ENCODE measurements around the gene PALD1.
"Not testable (repeated sequence)": the region's sequence is repeated elsewhere in the genome, so short reads cannot be mapped to it uniquely, and the experiment has no call there.

Gene PALD1

DNA sequence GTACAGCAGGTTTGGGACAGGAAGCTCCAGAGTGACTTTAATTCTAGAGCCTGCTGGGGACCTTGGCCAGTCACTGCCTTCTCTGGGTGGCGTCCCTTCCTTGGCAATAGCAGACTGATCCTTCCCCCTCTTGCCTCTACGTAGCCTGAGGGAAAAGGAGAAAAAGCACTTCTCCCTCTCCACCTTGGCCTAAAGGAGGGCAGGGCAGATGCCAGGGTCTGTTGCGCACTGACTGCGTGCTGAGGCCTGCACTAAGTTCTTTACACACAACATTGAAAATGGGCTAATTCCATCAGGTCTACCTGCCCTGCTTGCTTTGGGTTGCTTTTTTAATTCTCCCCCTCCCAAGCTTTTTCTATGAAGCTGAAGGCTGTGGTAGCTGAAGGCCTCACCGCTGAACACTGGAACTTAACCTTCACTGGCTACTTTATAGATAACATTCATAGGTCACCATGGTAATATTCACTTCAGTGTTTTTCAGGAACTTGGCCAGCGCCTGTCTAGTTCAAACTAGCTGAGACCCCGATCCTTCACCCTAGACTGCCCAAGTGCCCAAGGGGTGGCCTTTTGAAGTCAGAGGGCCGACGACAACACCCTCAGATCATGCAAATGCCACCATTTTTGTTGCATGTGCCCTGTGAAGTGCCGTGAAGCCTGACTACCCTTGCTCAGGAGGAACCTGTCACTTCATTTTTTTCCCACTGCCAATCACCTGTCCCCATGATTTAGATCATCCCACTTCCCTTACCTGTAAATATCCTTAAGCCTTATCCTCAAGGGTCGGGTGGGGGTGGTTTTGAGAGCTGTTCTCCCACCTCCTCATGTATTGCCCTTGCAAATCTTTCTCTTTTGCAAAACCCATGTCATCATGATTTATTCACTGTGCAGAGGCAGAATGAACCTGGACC is 95.3 kb downstream of the PALD1 start:
- no peak for DNase-seq (ENCODE audit: low read depth)

- no peak for DNase-seq (ENCODE audit: low read depth)
Measured at GRCh38 chr10:70575486-70575873, 96.9 kb downstream of the PALD1 start.

- no peak for DNase-seq (ENCODE audit: low read depth)
Measured at GRCh38 chr10:70575874-70576802, 97.6 kb downstream of the PALD1 start.

DNA sequence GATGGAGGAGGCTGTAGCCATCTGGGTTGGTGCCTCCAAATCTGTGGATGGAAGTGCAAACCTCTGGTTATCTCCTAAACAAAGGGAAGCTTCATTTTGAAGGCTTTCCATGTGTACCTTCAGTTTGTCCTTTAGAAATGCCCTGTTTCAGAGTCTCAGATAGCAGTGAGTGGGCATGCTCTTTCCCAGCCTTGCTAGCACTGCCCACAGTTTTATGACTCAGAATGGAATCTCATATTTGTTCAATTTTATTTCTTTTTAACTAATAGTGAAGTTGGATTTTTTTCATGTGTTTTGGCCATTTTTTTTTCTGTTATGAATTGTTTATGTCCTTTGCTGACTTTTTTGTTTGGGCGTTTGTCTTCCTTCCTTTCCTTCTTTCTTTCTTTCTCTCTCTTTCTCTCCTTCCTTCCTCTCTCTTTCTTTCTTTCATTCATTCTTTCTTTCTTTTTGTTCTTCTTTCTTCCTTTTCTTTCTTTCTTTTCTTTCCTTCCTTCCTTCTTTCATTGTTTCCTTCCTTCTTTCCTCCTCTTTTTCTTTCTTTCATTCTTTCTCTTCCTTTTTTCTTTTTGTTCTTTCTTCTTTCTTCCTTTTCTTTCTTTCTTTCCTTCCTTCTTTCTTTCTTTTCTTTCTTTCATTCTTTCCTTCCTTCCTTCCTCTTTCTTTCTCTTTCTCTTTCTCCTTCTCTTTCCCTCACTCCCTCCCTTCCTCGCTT is 98.4 kb downstream of the PALD1 start:
- DNase-seq (ENCODE audit: low read depth), result no peak

- no peak for DNase-seq (ENCODE audit: low read depth)
Measured at GRCh38 chr10:70578371-70578947, 99.9 kb downstream of the PALD1 start.

DNA sequence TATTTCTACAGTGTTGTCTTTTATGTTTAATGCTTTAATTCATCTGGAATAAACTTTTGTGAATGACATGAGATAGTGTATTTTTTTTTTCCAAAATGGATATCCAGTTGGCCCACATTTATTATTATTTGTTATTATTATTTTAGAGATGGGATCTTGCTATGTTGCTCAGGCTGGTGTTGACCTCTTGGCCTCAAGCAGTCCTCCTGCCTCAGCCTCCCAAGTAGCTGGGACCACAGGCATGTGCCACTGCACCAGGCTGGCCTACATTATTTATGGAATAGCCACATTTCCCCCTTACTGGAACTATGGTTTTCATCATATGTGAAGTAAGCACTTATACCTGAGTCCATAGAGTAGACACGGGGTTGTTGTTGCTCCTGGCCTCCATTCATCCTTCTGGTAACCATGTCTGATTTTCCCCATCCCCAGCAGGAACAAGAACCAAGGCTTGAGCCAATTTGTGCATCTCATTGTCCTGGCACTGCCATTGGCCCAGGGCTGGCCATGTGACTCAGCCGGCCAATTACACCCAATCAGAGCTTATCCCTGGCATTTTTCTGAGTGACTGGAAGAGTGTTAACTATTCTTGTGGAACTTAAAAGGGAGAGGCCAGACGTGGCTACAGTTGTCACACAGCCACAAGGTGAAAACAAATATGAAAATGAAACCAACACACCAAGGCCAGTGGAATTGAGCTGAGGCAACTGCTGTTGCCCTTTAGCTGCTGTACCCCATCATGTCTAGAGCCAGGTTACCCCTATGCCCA is 100.9 kb downstream of the PALD1 start:
- no peak for DNase-seq (ENCODE audit: low read depth)

- DNase-seq (ENCODE audit: low read depth), result not testable (repeated sequence)
Measured at GRCh38 chr10:70581176-70581575, 102.6 kb downstream of the PALD1 start.

DNA sequence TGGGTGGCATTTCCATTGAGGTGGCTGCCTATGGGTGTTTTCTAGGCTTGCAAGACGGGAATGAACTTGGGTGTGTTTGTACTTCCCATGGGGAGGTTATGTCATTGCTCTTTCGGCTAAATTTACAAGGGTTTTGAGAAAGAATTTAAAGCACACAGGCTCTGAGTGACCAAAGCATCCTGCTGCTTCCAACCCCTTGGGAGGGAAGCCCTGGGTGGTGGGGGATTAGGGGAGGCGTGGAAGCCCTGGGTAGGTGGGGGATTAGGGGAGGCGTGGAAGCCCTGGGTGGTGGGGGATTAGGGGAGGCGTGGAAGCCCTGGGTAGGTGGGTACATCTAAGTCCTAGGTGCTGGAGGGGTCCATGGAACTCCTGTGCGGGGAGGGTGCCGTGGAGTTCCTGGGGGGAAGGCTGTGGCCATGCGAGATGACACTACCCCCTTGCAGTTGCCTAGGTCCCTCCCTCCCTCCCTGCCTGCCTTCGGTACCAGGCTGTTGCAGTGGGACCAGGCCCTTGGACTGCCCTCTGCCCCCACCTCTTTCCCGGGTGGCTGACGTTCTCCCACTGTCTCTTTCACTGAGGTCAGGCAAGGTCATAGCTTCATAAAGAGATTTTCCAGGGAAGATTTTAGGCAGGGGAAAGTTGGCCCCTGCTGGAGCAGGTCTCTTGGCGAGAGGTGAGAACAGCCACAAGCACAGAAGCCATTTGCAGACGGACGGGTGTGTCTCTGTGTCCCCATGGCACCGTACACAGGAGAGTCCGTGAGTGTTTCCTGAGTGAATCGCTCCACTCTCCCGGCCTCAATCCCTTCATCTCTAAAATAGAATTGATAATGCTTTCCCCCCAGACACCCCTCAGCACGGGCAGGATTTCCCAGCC is 104.5 kb downstream of the PALD1 start:
- DNase-seq (ENCODE audit: low read depth), result no peak

- DNase-seq (ENCODE audit: low read depth), result no peak
Measured at GRCh38 chr10:70583669-70584037, 105.1 kb downstream of the PALD1 start.

GRCh38 chr10:70584366-70584765 is 105.8 kb downstream of the PALD1 start:
- DNase-seq (ENCODE audit: low read depth), result no peak

DNA sequence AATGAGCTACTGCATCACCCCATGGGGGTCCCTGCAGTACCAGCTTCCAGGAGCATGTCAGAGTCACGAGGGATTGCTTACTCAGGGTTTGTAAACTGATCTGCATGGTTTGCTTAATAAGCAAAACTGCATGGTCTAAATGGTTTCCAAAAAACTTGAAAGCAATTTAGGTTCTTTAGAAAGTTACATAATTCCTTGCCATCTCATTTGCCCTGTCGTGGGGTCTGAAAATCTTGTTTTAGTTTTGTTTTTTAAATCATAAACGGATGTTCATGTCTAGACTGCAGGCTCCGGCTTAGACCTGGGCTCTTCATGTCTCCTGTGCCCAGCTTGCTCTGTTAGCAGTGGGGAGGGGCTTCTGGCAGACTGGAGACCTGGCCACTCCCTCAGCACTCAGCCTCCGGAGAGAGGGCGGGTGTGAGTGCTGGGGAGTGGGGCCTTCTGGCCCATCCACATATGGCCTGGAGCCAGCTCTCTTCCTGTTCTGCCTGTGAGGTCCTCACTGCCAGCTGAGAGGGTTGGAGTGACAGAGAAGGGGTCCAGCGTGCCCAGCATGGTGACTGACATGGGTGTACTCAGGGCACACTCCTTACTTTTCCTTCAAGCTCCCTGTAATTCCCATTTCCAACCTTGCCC is 106.5 kb downstream of the PALD1 start:
- peak; percentile 40 for DNase-seq (ENCODE audit: low read depth)

- no peak for DNase-seq (ENCODE audit: low read depth)
Measured at GRCh38 chr10:70585578-70586169, 107.1 kb downstream of the PALD1 start.

- no peak for DNase-seq (ENCODE audit: low read depth)
Measured at GRCh38 chr10:70586348-70586930, 107.9 kb downstream of the PALD1 start.

- DNase-seq (ENCODE audit: low read depth), result no peak
Measured at GRCh38 chr10:70587045-70587658, 108.6 kb downstream of the PALD1 start.

DNA sequence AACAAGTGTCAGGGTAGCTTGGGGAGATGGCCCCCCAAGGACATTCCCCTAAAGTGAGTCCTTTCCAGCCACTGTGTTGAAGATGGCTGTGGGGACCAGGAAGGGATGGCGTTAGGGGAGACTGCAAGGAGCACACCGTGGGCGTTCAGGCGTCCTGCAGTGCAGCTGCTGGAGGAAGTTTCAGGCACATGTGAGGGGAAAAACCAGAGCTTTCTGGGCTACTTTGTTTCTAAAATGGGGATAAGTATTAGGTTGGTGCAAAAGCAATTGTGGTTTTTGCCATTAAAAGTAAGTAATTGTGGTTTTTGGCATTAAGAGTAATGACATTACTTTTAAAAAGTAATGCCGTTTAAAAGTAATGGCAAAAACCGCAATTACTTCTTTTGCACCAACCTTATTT is 109.7 kb downstream of the PALD1 start:
- DNase-seq (ENCODE audit: low read depth), result no peak

- DNase-seq (ENCODE audit: low read depth), result no peak
Measured at GRCh38 chr10:70588859-70589570, 110.4 kb downstream of the PALD1 start.

DNA sequence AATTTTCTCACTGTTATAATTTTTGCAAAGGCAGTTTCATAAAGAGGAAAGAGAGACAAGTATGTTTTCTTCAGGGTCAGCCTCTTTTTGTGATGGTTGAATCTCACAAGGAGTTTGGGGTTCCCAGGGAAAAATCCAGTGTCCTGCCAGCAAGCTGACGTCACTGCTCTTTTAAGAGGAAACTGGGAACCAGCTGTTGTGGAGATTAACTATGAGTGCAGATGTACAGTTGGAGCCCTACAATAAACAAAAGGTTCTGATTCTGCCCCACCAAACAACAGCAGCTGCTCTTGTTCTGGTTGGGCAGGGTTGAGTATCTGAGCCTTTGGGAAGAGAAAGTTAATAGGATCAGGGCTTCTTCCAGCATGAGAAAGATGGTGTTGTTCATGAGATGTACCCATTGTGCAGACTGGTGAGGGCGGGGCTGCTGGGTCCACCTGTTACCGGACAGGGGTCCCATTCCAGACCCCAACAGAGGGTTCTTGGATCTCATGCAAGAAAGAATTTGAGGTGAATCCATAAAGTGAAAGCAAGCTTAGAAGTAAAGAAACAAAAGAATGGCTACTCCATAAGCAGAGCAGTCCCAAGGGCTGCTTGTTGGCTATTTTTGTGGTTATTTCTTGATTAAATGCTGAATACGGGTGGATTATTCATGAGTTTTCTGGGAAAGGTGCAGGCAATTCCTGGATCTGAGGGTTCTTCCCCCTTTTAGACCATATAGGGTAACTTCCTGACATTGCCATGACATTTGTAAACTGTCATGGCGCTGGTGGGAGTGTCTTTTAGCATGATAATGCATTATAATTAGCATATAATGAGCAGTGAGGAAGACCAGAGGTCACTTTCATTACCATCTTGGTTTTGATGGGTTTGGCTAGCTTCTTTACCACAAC is 111.4 kb downstream of the PALD1 start:
- no peak for DNase-seq (ENCODE audit: low read depth)
